GM06990 (cell line): ENCODE measurements around the gene ARHGAP24.

ENCODE experiments used
- DNase-seq: peaks from one replicate; pipeline ENCODE4 v3.0.0-alpha.2; 2011; ENCODE audit not compliant: insufficient read length; ENCODE audit errors: extremely low read depth
- H3K27me3 ChIP-seq: replicated peaks from 2 replicates; pipeline ENCODE4 v1.6.0; 2011; ENCODE audit warnings: low read length; ENCODE audit not compliant: control insufficient read depth, insufficient read depth
- H3K36me3 ChIP-seq: 2 replicates; pipeline ENCODE4 v1.5.1; 2011; ENCODE audit warnings: low read length; ENCODE audit not compliant: control insufficient read depth, insufficient read depth
- H3K4me3 ChIP-seq: replicated peaks from 2 replicates; pipeline ENCODE4 v1.5.1; 2011; ENCODE audit warnings: low read depth, mild to moderate bottlenecking, control low read depth, low read length
- CTCF ChIP-seq: IDR thresholded peaks from 2 replicates; pipeline ENCODE4 v1.5.1; 2011; ENCODE audit warnings: low read length, control low read depth, mild to moderate bottlenecking, inconsistent platforms; ENCODE audit not compliant: insufficient read depth, poor library complexity, severe bottlenecking

Gene ARHGAP24

GRCh38 chr4:85783900-85784299 lies 308.9 kb downstream of the ARHGAP24 start:
- Histone ChIP-seq H3K36me3 (no peaks in the 10 kb centered on the region), H3K4me3 (no peak overlapping the region), H3K27me3 (no peaks in the 10 kb centered on the region)
- DNase-seq: no peak
- TF ChIP-seq CTCF: no peak

GRCh38 chr4:85784348-85784747 lies 309.4 kb downstream of the ARHGAP24 start:
- no peak for TF ChIP-seq CTCF
- no peak for DNase-seq
- no peak overlapping the region for H3K4me3 ChIP-seq
- no peaks in the 10 kb centered on the region for H3K36me3 ChIP-seq
- H3K27me3 ChIP-seq: no peaks in the 10 kb centered on the region

- H3K4me3 ChIP-seq: no peak overlapping the region
- TF ChIP-seq CTCF: no peak
- no peaks in the 10 kb centered on the region for H3K27me3 ChIP-seq
- H3K36me3 ChIP-seq: no peaks in the 10 kb centered on the region
- no peak for DNase-seq
Measured at GRCh38 chr4:85784947-85785346, 310.0 kb downstream of the ARHGAP24 start.

- no peak for TF ChIP-seq CTCF
- no peak overlapping the region for H3K4me3 ChIP-seq
- DNase-seq: no peak
Measured at GRCh38 chr4:85787133-85787532, 312.2 kb downstream of the ARHGAP24 start.

GRCh38 chr4:85788604-85789003 lies 313.7 kb downstream of the ARHGAP24 start:
- no peaks in the 10 kb centered on the region for H3K27me3 ChIP-seq
- no peak for TF ChIP-seq CTCF
- DNase-seq: no peak
- H3K4me3 ChIP-seq: no peak overlapping the region
- H3K36me3 ChIP-seq: no peaks in the 10 kb centered on the region

More at GRCh38 chr4:85787133-85787532, 312.2 kb downstream of the ARHGAP24 start:
- Histone ChIP-seq H3K36me3 (no peaks in the 10 kb centered on the region), H3K27me3 (no peaks in the 10 kb centered on the region)

GRCh38 chr4:85789241-85789640 lies 314.3 kb downstream of the ARHGAP24 start:
- Histone ChIP-seq H3K36me3 (no peaks in the 10 kb centered on the region), H3K27me3 (no peaks in the 10 kb centered on the region), H3K4me3 (no peak overlapping the region)
- no peak for DNase-seq
- TF ChIP-seq CTCF: no peak
